MM.1S (cell line): Measurements from ENCODE around the gene TMEM134.

Source experiments
- DNase-seq: peaks from one replicate; pipeline ENCODE4 v3.0.0-alpha.2; 2015
- H2AFZ ChIP-seq: fragments of 300-600 bp; sonication (generic); 2 replicates; pipeline ENCODE4 v1.6.0; 2016; ENCODE audit warnings: antibody characterized with exemption, low read length
- H3F3A ChIP-seq: fragments of 300-600 bp; sonication (generic); 2 replicates; pipeline ENCODE4 v1.6.1; 2016; ENCODE audit warnings: mild to moderate bottlenecking, antibody characterized with exemption, low read length, moderate library complexity, mixed read lengths; ENCODE audit not compliant: insufficient read depth
- H3K27ac ChIP-seq: fragments of 300-600 bp; sonication (generic); 2 replicates; pipeline ENCODE4 v1.5.1; 2016; ENCODE audit warnings: mild to moderate bottlenecking, low read length
- H3K27me3 ChIP-seq: fragments of 300-600 bp; sonication (generic); replicated peaks from 2 replicates; pipeline ENCODE4 v1.6.0; 2016; ENCODE audit warnings: low read length; ENCODE audit not compliant: insufficient read depth
- H3K36me3 ChIP-seq: fragments of 300-600 bp; sonication (generic); replicated peaks from 2 replicates; pipeline ENCODE4 v1.6.1; 2016; ENCODE audit warnings: mild to moderate bottlenecking, low read length, mixed read lengths; ENCODE audit not compliant: insufficient read depth
- H3K4me1 ChIP-seq: fragments of 300-600 bp; sonication (generic); 2 replicates; pipeline ENCODE4 v1.6.1; 2016; ENCODE audit warnings: low read length, mixed read lengths
- H3K4me2 ChIP-seq: fragments of 300-600 bp; sonication (generic); 2 replicates; pipeline ENCODE4 v1.6.0; 2016; ENCODE audit warnings: low read depth, low read length
- H3K4me3 ChIP-seq: fragments of 300-600 bp; sonication (generic); 2 replicates; pipeline ENCODE4 v1.5.1; 2016; ENCODE audit warnings: low read length, mixed read lengths
- H3K79me2 ChIP-seq: fragments of 300-600 bp; sonication (generic); 2 replicates; pipeline ENCODE4 v1.6.1; 2016; ENCODE audit warnings: mixed run types, low read length, mixed read lengths
- H3K9ac ChIP-seq: fragments of 300-600 bp; sonication (generic); 2 replicates; pipeline ENCODE4 v1.6.1; 2016; ENCODE audit warnings: low read length, mixed read lengths
- H3K9me2 ChIP-seq: fragments of 300-600 bp; sonication (generic); replicated peaks from 2 replicates; pipeline ENCODE4 v1.6.1; 2016; ENCODE audit warnings: mild to moderate bottlenecking, low read length, mixed read lengths; ENCODE audit not compliant: insufficient read depth
- H3K9me3 ChIP-seq: fragments of 300-600 bp; sonication (generic); replicated peaks from 2 replicates; pipeline ENCODE4 v1.6.1; 2016; ENCODE audit warnings: mild to moderate bottlenecking, low read length, mixed read lengths; ENCODE audit not compliant: insufficient read depth
- H4K20me1 ChIP-seq: fragments of 300-600 bp; sonication (generic); 2 replicates; pipeline ENCODE4 v1.6.1; 2016; ENCODE audit warnings: mild to moderate bottlenecking, low read length, moderate library complexity, mixed read lengths; ENCODE audit not compliant: insufficient read depth
- EZH2 ChIP-seq: fragments of 300-600 bp; sonication (generic); optimal IDR thresholded peaks from 2 replicates; pipeline ENCODE3; 2017; ENCODE audit warnings: low read depth, mild to moderate bottlenecking, antibody characterized with exemption, low read length, mixed read lengths
- EZH2phosphoT487 ChIP-seq: fragments of 300-600 bp; sonication (generic); IDR thresholded peaks from 2 replicates; pipeline ENCODE4 v1.6.1; 2018; ENCODE audit warnings: antibody characterized with exemption, low read length
- TF ChIP-seq, protein P1 (sequence below): fragments of 300-600 bp; sonication (generic); IDR thresholded peaks from 2 replicates; pipeline ENCODE4 v1.5.1; 2016; ENCODE audit warnings: antibody characterized with exemption, low read length, mixed read lengths

The TMEM134 gene

DNA sequence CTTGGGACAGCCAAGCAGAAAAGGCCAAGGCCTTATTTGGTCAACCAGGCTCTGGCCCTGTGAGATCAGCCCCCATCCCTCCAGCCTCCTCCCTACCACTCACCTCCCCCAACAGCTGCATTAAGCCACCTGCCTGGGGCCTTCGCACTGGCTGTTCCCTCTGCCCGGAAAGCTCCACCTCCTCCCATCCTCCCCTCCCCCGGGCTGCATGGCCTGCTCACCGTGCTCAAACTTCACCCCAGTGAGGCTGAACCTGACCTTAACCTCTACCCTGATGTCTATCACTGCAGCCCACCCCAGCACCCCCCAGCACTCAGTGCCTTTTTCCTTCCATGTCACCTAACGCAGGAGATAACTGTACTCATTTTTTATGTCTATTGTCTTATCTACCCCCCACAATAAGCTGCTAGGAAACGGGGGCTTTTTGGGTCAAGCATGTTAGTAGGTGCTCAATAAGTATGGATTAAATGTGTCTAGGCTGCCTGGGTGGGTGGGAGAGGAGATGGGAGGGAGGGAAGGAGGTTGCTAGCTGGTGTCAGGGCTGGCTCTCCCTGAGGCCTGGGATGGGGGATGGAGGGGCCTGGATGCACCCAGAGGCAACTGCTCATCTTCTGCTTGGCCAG, 32.5 kb downstream of the TMEM134 start:
- H3K4me3 ChIP-seq, result no peak overlapping the region
- no peak overlapping the region for H3K27ac ChIP-seq
- no peaks in the 10 kb centered on the region for H3K27me3 ChIP-seq
- H3K9me2 ChIP-seq, result no peaks in the 10 kb centered on the region
- no peaks in the 10 kb centered on the region for H3K4me1 ChIP-seq
- H3K79me2 ChIP-seq, result peaks cover 3% of the 10 kb centered on the region; the same call in 1 of the 2 replicates
- no peak overlapping the region for H3K9ac ChIP-seq
- H3F3A ChIP-seq, result no peaks in the 10 kb centered on the region
- H2AFZ ChIP-seq, result no peak overlapping the region
- TF ChIP-seq EZH2, result no peak
- no peaks in the 10 kb centered on the region for H4K20me1 ChIP-seq
- no peaks in the 10 kb centered on the region for H3K9me3 ChIP-seq
- no peak for DNase-seq
- H3K4me2 ChIP-seq, result no peak overlapping the region
- H3K36me3 ChIP-seq, result no peaks in the 10 kb centered on the region; the same call in 1 of the 2 replicates

GRCh38 chr11:67435727-67436458, 33.2 kb downstream of the TMEM134 start:
- no peak for TF ChIP-seq EZH2phosphoT487
- TF ChIP-seq, protein P1, sequence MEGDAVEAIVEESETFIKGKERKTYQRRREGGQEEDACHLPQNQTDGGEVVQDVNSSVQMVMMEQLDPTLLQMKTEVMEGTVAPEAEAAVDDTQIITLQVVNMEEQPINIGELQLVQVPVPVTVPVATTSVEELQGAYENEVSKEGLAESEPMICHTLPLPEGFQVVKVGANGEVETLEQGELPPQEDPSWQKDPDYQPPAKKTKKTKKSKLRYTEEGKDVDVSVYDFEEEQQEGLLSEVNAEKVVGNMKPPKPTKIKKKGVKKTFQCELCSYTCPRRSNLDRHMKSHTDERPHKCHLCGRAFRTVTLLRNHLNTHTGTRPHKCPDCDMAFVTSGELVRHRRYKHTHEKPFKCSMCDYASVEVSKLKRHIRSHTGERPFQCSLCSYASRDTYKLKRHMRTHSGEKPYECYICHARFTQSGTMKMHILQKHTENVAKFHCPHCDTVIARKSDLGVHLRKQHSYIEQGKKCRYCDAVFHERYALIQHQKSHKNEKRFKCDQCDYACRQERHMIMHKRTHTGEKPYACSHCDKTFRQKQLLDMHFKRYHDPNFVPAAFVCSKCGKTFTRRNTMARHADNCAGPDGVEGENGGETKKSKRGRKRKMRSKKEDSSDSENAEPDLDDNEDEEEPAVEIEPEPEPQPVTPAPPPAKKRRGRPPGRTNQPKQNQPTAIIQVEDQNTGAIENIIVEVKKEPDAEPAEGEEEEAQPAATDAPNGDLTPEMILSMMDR, result no peak
- no peak for TF ChIP-seq EZH2
- no peak for DNase-seq
- H3K4me2 ChIP-seq, result no peak overlapping the region
- H3K27me3 ChIP-seq, result no peaks in the 10 kb centered on the region
- no peaks in the 10 kb centered on the region for H4K20me1 ChIP-seq
- no peaks in the 10 kb centered on the region; the same call in 1 of the 2 replicates for H3K36me3 ChIP-seq
- no peak overlapping the region for H3K9ac ChIP-seq
- no peak overlapping the region for H3K4me3 ChIP-seq
- no peaks in the 10 kb centered on the region for H3F3A ChIP-seq
- no peaks in the 10 kb centered on the region for H3K4me1 ChIP-seq
- peaks cover 8% of the 10 kb centered on the region; the same call in 1 of the 2 replicates for H3K79me2 ChIP-seq
- no peaks in the 10 kb centered on the region for H3K9me2 ChIP-seq
- no peaks in the 10 kb centered on the region for H3K9me3 ChIP-seq
- no peak overlapping the region for H2AFZ ChIP-seq
- no peak overlapping the region for H3K27ac ChIP-seq

DNA sequence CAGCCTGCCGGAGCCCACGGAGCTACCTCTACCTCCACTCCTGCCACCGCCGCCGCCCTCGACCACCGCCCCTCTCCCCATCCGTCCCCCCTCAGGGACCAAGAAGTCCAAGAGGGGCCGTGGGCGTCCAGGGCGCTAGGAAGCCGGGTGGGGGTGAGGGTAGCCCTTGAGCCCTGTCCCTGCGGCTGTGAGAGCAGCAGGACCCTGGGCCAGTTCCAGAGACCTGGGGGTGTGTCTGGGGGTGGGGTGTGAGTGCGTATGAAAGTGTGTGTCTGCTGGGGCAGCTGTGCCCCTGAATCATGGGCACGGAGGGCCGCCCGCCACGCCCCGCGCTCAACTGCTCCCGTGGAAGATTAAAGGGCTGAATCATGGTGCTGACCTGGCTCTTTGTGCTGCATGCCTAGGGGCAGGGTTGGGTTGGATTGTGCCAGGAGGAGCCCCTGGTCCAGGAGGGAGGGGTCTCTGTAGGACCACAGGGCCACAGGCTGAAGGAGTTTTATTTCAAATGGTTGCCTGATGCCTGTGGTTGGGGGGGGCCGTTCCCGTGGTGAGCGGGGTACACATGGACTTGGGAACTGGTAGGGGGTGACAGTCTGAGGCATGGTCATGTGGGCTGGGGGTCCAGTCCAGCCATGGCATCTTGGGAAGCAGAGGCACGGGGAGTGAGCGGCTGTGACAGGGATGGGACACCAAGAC, 33.9 kb downstream of the TMEM134 start:
- Histone ChIP-seq H3K36me3 (no peaks in the 10 kb centered on the region; the same call in 1 of the 2 replicates), H3K9me3 (no peaks in the 10 kb centered on the region), H3K9me2 (no peaks in the 10 kb centered on the region), H3K27ac (no peak overlapping the region), H3K27me3 (no peaks in the 10 kb centered on the region), H2AFZ (no peak overlapping the region), H3K79me2 (peaks cover 14% of the 10 kb centered on the region), H3K4me2 (no peak overlapping the region), H3K9ac (no peak overlapping the region), H3F3A (no peaks in the 10 kb centered on the region), H3K4me3 (no peak overlapping the region), H3K4me1 (no peaks in the 10 kb centered on the region), H4K20me1 (no peaks in the 10 kb centered on the region)
- no peak for DNase-seq
- TF ChIP-seq EZH2 (no peak), EZH2phosphoT487 (no peak)
- TF ChIP-seq, protein P1, result no peak
